DND-41 (cell line): ENCODE data around the gene HMCN1.

Experiments
- ATAC-seq: fragments of 200-7000 bp; cut with Tn5 transposase; 3 replicates; pipeline ENCODE4 v1.9.1; 2021; ENCODE audit warnings: low read depth; ENCODE audit not compliant: insufficient read depth
- DNase-seq: peaks from one replicate; pipeline ENCODE4 v3.0.0-alpha.2; 2020
- H2AFZ ChIP-seq: 2 replicates; pipeline ENCODE4 v1.6.0; 2012; ENCODE audit warnings: low read depth, low read length
- H3K27ac ChIP-seq: 2 replicates; pipeline ENCODE4 v1.5.1; 2012; ENCODE audit warnings: low read length, inconsistent platforms
- H3K27me3 ChIP-seq: fragments of 200-600 bp; sonication (generic); 2 replicates; pipeline ENCODE4 v1.6.0; 2012; ENCODE audit warnings: low read length, mild to moderate bottlenecking, inconsistent platforms; ENCODE audit not compliant: insufficient read depth, poor library complexity
- H3K36me3 ChIP-seq: 2 replicates; pipeline ENCODE4 v1.5.1; 2012; ENCODE audit warnings: low read length, inconsistent platforms; ENCODE audit not compliant: insufficient read depth
- H3K4me1 ChIP-seq: 2 replicates; pipeline ENCODE4 v1.5.1; 2012; ENCODE audit warnings: mild to moderate bottlenecking, low read length; ENCODE audit not compliant: insufficient read depth
- H3K4me2 ChIP-seq: 2 replicates; pipeline ENCODE4 v1.6.0; 2012; ENCODE audit warnings: mild to moderate bottlenecking, moderate library complexity, low read length, inconsistent platforms; ENCODE audit not compliant: insufficient read depth
- H3K4me3 ChIP-seq, 2 experiments: fragments of 200-600 bp in 1 of 2; shearing (Covaris generic) in 1 of 2; 2 replicates each; pipeline ENCODE4 v1.5.1; 2012 to 2016; ENCODE audit warnings: inconsistent platforms in 2 of 2, low read length in 2 of 2, mild to moderate bottlenecking in 2 of 2, low read depth in 1 of 2, moderate library complexity in 1 of 2
- H3K79me2 ChIP-seq: 2 replicates; pipeline ENCODE4 v1.6.0; 2012; ENCODE audit warnings: low read length, inconsistent platforms; ENCODE audit not compliant: insufficient read depth
- H3K9ac ChIP-seq: 2 replicates; pipeline ENCODE4 v1.6.0; 2012; ENCODE audit warnings: low read depth, mild to moderate bottlenecking, inconsistent platforms, low read length, moderate library complexity
- H3K9me3 ChIP-seq: 2 replicates; pipeline ENCODE4 v1.5.1; 2012; ENCODE audit warnings: low read length, moderate library complexity, mild to moderate bottlenecking, inconsistent platforms; ENCODE audit not compliant: insufficient read depth, severe bottlenecking
- H4K20me1 ChIP-seq: 2 replicates; pipeline ENCODE4 v1.6.0; 2012; ENCODE audit warnings: low read length; ENCODE audit not compliant: insufficient read depth
- EZH2 ChIP-seq: IDR thresholded peaks from 3 replicates; pipeline ENCODE4 v1.6.1; 2012; ENCODE audit warnings: borderline replicate concordance, low read depth, mild to moderate bottlenecking, moderate library complexity, low read length, inconsistent platforms; ENCODE audit not compliant: severe bottlenecking
- TF ChIP-seq, protein P1 (sequence below): IDR thresholded peaks from 2 replicates; pipeline ENCODE4 v1.5.1; 2012; ENCODE audit warnings: borderline replicate concordance, low read length, moderate library complexity, mild to moderate bottlenecking; ENCODE audit not compliant: poor library complexity, severe bottlenecking; ENCODE audit errors: extremely low read depth

HMCN1 gene

DNA sequence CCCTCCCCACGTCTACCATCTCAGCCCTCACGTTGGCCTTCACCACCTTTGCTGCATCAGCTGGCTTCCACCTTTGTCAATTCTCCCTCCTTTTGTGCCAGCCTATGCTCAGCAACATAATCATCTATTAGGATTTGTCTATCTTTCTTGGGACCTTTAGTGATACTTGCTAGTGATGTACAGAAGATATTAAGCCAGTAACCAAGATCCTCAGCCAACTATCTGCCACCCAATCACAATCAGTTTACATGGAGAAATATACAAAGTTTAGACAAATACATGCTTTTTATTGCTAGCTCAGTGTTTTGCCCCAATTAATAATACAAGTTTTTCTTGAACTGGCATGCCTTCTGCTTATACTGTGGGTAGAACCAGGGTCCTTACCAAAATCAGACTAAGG is 468.6 kb downstream of the HMCN1 start:
- no peak for TF ChIP-seq EZH2
- TF ChIP-seq, protein P1, sequence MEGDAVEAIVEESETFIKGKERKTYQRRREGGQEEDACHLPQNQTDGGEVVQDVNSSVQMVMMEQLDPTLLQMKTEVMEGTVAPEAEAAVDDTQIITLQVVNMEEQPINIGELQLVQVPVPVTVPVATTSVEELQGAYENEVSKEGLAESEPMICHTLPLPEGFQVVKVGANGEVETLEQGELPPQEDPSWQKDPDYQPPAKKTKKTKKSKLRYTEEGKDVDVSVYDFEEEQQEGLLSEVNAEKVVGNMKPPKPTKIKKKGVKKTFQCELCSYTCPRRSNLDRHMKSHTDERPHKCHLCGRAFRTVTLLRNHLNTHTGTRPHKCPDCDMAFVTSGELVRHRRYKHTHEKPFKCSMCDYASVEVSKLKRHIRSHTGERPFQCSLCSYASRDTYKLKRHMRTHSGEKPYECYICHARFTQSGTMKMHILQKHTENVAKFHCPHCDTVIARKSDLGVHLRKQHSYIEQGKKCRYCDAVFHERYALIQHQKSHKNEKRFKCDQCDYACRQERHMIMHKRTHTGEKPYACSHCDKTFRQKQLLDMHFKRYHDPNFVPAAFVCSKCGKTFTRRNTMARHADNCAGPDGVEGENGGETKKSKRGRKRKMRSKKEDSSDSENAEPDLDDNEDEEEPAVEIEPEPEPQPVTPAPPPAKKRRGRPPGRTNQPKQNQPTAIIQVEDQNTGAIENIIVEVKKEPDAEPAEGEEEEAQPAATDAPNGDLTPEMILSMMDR, result no peak
- no peaks in the 10 kb centered on the region for H3K79me2 ChIP-seq
- DNase-seq, result no peak
- H3K9me3 ChIP-seq, result no peaks in the 10 kb centered on the region
- no peaks in the 10 kb centered on the region for H4K20me1 ChIP-seq
- no peak for ATAC-seq
- H3K9ac ChIP-seq, result no peak overlapping the region
- H3K4me1 ChIP-seq, result no peaks in the 10 kb centered on the region
- peaks cover 32% of the 10 kb centered on the region for H3K27me3 ChIP-seq
- H3K4me3 ChIP-seq, result no peak overlapping the region
- no peak overlapping the region for H3K4me2 ChIP-seq
- no peak overlapping the region for H2AFZ ChIP-seq
- no peak overlapping the region for H3K27ac ChIP-seq
- H3K36me3 ChIP-seq, result no peaks in the 10 kb centered on the region

DNA sequence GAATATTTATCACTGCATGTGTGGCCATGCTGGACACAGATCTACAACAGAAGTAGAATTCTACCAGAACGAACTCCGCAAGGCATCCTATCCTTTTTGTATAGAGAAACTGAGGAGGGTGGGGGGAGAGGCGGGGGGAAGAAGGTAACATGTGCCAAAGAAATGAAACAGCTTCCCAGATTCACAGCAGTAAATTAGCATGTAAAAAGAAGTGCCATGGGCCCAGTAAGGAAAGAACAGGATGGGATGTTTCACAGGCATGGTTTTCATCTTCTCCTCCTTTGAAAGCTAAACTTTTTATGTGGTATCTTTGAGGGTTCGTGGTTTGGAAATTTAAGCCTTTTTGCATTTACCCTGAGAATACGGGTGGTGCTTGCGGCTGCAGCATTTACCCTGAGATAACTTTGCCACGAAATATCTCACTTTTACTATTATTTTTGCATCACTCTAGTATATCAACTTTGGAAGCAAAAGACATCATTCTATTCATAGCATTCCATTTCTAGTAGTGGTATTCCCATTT is 471.9 kb downstream of the HMCN1 start:
- H3K36me3 ChIP-seq, result no peaks in the 10 kb centered on the region
- no peaks in the 10 kb centered on the region for H3K79me2 ChIP-seq
- DNase-seq, result peak; percentile 12
- no peak overlapping the region for H3K4me3 ChIP-seq
- H3K27ac ChIP-seq, result no peak overlapping the region
- H3K9ac ChIP-seq, result no peak overlapping the region
- no peaks in the 10 kb centered on the region for H4K20me1 ChIP-seq
- H2AFZ ChIP-seq, result no peak overlapping the region
- no peaks in the 10 kb centered on the region for H3K9me3 ChIP-seq
- peak; percentile 86 for ATAC-seq
- no peak for TF ChIP-seq EZH2
- TF ChIP-seq, protein P1, result no peak
- no peaks in the 10 kb centered on the region for H3K4me1 ChIP-seq
- peaks cover 38% of the 10 kb centered on the region for H3K27me3 ChIP-seq
- H3K4me2 ChIP-seq, result no peak overlapping the region

DNA sequence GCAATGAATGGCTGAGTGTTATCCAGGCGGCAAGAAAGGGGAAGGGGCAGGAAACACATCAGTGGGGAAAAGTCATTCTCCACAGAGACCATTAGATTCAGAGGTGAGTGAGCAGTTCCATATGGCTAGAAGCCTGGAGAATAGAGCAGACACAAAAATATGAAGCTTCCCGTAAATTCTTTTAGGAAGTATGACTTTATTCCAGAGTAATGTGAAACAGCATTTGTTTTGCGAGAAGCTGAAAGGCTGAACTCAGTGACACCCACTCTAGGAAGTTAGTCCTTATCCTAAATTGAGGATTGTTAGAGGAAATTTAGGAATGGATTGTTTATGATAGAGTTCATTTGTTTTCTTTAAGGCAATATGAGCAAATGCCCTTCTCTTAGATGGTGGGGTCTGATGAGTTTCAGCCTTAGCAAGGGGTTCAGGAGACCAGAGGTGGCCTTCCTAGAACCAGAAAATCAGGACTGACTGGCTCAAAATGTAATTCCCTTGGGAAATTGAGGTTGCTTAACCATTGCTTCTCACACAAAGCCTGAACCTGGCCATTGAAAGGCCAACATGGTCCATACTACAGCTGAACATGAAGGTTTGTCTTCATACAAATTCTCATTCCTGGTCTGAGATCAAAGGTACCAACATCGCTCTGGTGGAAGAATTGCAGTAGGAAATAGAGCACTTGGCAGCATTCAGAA is 473.3 kb downstream of the HMCN1 start:
- no peak for DNase-seq

More for the DNA sequence above, 473.3 kb downstream of the HMCN1 start:
- no peaks in the 10 kb centered on the region for H3K9me3 ChIP-seq
- no peaks in the 10 kb centered on the region for H3K4me1 ChIP-seq
- H3K79me2 ChIP-seq, result no peaks in the 10 kb centered on the region
- TF ChIP-seq, protein P1, result no peak
- no peak for TF ChIP-seq EZH2
- no peak overlapping the region for H3K9ac ChIP-seq
- H3K27ac ChIP-seq, result no peak overlapping the region
- no peak overlapping the region for H3K4me3 ChIP-seq
- H3K36me3 ChIP-seq, result no peaks in the 10 kb centered on the region
- no peaks in the 10 kb centered on the region for H4K20me1 ChIP-seq
- no peak overlapping the region for H2AFZ ChIP-seq
- peaks cover 37% of the 10 kb centered on the region for H3K27me3 ChIP-seq
- ATAC-seq, result no peak
- no peak overlapping the region for H3K4me2 ChIP-seq
